Osteoblast (primary cell): ENCODE data around the gene BEGAIN. TPM values are rescaled to one million over a fixed set of nuclear protein-coding genes. Genes with fewer than 3 reads are reported as not detected.

Experiments
- DNase-seq: peaks from one replicate; pipeline ENCODE4 v3.0.0; 2011; ENCODE audit warnings: low spot score, mixed read lengths; ENCODE audit not compliant: insufficient read length; ENCODE audit errors: missing footprints
- H2AFZ ChIP-seq: 2 replicates; pipeline ENCODE4 v1.6.0; 2011; ENCODE audit warnings: mild to moderate bottlenecking, low read length
- H3K27ac ChIP-seq: 2 replicates; pipeline ENCODE4 v1.5.1; 2011; ENCODE audit warnings: mild to moderate bottlenecking, low read depth, low read length, moderate library complexity
- H3K27me3 ChIP-seq: 2 replicates; pipeline ENCODE4 v1.6.0; 2012; ENCODE audit warnings: mild to moderate bottlenecking, control low read depth, inconsistent platforms, low read length, moderate library complexity; ENCODE audit not compliant: insufficient read depth
- H3K36me3 ChIP-seq: 2 replicates; pipeline ENCODE4 v1.5.1; 2011; ENCODE audit warnings: mild to moderate bottlenecking, low read length, control low read depth, moderate library complexity; ENCODE audit not compliant: insufficient read depth
- H3K4me1 ChIP-seq: 2 replicates; pipeline ENCODE4 v1.5.1; 2011; ENCODE audit warnings: mild to moderate bottlenecking, low read length, control low read depth, moderate library complexity; ENCODE audit not compliant: insufficient read depth
- H3K4me2 ChIP-seq: 2 replicates; pipeline ENCODE4 v1.6.0; 2011; ENCODE audit warnings: mild to moderate bottlenecking, low read length; ENCODE audit not compliant: insufficient read depth
- H3K4me3 ChIP-seq: fragments of 200-600 bp; sonication (generic); 3 replicates; pipeline ENCODE4 v1.5.1; 2012; ENCODE audit warnings: mild to moderate bottlenecking, low read length, inconsistent platforms; ENCODE audit not compliant: insufficient read depth
- H3K79me2 ChIP-seq: 2 replicates; pipeline ENCODE4 v1.6.0; 2012; ENCODE audit warnings: mild to moderate bottlenecking, low read length, control low read depth, inconsistent platforms; ENCODE audit not compliant: insufficient read depth
- H3K9me3 ChIP-seq: 2 replicates; pipeline ENCODE4 v1.5.1; 2011; ENCODE audit warnings: low read depth, low read length, control low read depth
- H4K20me1 ChIP-seq: 2 replicates; pipeline ENCODE4 v1.6.0; 2012; ENCODE audit warnings: mild to moderate bottlenecking, low read length, control low read depth; ENCODE audit not compliant: insufficient read depth
- total RNA-seq: library from RNA; depleted of rRNA; stranded (reverse); fragments of >200 nt; gene quantifications from 2 replicates; pipeline ENCODE4 v1.2.3, GENCODE V29; 2012
- TF ChIP-seq, protein P1 (sequence below): IDR thresholded peaks from 2 replicates; pipeline ENCODE4 v1.5.1; 2011; ENCODE audit warnings: mild to moderate bottlenecking, low read depth, low read length, moderate library complexity; ENCODE audit errors: extremely low read depth

The BEGAIN gene
- total RNA-seq, 1 donor, result 1.1 TPM

DNA sequence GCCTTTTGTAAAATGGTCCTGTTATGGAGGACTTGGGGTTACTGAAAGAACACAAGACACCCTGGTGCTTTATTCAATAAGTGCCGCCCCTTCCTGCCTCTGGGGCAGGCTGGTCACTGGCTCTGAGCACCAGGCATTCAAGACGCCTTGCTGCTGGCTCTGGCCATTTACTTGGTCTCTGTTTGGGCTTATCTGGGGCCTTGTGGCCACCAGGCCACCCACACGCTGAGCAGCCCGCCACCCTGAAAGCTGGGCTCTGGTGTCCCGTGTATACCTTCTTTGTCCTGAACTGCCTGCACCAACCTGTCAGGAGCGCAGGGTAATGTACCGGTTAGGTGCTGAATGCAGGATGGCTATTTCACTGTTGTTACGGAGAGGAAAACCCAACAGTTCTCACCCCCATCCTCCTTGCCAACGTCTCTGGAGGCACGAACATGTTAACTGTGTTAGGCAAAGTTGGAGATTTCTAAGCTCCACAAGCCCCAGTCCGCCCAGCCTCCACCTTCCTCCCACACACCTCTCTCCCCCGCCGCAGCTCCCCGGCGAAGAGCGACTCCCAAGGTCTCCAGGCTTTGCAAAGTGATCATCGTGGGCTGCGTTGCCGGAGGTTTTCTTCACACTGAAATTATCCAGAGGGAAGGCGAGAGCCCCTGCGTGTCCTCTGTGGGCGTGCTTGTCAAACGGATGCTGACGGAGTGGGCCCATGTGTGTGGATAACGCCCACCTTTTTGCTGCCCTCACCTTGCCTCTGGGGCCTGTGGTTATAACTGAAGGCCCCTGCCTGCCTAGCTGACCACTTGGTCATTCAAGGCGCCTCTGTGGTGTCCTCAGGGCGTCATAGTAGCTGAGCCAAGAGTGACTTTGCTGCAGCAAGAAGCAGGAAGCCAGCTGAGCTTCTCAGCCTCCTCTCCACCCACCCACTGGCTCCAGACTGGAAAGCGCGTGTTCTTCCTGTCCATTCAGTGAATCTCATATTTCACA lies 18.8 kb upstream of the BEGAIN start:
- peak; percentile 82 for DNase-seq
- no peak overlapping the region for H3K27ac ChIP-seq
- H3K79me2 ChIP-seq, result no peaks in the 10 kb centered on the region
- no peaks in the 10 kb centered on the region for H4K20me1 ChIP-seq
- H3K27me3 ChIP-seq, result peaks cover 27% of the 10 kb centered on the region
- no peaks in the 10 kb centered on the region for H3K9me3 ChIP-seq
- H2AFZ ChIP-seq, result no peak overlapping the region
- no peaks in the 10 kb centered on the region for H3K36me3 ChIP-seq
- H3K4me1 ChIP-seq, result no peaks in the 10 kb centered on the region
- H3K4me2 ChIP-seq, result no peak overlapping the region
- no peak overlapping the region for H3K4me3 ChIP-seq
- TF ChIP-seq, protein P1, sequence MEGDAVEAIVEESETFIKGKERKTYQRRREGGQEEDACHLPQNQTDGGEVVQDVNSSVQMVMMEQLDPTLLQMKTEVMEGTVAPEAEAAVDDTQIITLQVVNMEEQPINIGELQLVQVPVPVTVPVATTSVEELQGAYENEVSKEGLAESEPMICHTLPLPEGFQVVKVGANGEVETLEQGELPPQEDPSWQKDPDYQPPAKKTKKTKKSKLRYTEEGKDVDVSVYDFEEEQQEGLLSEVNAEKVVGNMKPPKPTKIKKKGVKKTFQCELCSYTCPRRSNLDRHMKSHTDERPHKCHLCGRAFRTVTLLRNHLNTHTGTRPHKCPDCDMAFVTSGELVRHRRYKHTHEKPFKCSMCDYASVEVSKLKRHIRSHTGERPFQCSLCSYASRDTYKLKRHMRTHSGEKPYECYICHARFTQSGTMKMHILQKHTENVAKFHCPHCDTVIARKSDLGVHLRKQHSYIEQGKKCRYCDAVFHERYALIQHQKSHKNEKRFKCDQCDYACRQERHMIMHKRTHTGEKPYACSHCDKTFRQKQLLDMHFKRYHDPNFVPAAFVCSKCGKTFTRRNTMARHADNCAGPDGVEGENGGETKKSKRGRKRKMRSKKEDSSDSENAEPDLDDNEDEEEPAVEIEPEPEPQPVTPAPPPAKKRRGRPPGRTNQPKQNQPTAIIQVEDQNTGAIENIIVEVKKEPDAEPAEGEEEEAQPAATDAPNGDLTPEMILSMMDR, result no peak

DNA sequence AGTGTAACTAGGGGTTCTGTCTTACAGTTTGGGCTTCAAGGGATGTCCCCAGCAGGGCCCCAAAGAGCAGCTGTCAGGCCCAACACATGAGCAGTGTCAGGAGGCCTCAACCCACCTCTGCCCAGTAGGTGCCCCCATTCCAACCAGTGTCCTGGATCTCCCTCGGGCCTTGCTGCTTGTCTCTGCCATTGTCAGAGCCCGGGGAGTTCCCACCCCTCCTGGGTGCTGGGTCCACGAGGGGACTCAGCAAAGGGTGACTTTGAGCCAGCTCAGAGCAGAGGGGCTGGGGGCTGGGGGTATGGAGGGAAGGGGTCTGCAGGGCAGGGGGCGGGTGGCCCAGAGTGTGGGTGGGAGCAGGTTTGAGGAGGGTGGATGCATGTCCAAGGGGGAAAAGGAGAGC lies 18.0 kb upstream of the BEGAIN start:
- peak; percentile 44 for DNase-seq
- Histone ChIP-seq H3K4me1 (no peaks in the 10 kb centered on the region), H3K27me3 (peaks cover 31% of the 10 kb centered on the region), H3K4me2 (no peak overlapping the region), H3K4me3 (no peak overlapping the region), H4K20me1 (no peaks in the 10 kb centered on the region), H3K36me3 (no peaks in the 10 kb centered on the region), H2AFZ (no peak overlapping the region), H3K9me3 (no peaks in the 10 kb centered on the region), H3K79me2 (no peaks in the 10 kb centered on the region), H3K27ac (no peak overlapping the region)
- TF ChIP-seq, protein P1, result no peak

DNA sequence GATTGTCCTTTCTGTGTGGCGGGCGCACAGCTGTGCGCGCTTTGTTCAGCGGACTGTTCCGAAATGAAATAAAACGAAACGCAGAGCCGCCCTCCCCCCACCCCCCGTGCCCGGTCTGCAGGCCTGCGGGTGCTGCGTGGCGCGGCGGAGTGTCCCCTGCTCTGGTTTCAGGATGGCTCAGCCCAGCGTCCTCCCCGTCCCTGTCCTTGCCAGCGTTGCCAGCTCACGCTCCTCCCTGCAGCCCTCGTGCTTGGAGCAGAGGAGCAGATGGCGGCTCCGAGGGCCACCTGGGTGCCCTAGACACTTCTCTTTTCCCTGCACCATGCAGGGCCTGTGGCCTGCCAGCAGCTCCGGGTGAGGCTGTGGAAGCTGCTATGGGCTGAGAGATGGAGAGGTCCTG lies 17.5 kb upstream of the BEGAIN start:
- DNase-seq, result no peak
- no peak overlapping the region for H3K27ac ChIP-seq

DNA sequence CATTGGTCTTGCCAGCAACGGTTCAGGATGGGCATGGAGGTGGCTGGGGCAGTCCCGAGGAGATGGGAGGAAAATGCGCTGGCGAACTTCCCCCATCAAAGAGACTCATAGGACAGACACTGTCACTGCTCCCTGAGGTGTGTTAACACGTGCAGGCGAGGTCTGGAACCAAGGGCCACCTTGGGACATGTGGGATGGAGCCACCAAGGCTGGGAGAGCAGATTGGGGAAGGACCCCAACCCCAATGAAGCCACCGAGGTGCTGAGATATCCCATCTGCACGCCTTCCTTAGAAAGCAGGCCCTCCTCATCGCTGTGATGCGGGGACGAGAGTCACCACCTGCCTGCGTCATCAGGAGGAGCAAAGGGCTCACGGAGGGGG lies 16.9 kb upstream of the BEGAIN start:
- no peak overlapping the region for H3K4me2 ChIP-seq
- H3K27me3 ChIP-seq, result peaks cover 42% of the 10 kb centered on the region
- TF ChIP-seq, protein P1, result no peak

More for the DNA sequence above, 17.5 kb upstream of the BEGAIN start:
- Histone ChIP-seq H4K20me1 (no peaks in the 10 kb centered on the region), H3K4me2 (no peak overlapping the region), H3K79me2 (no peaks in the 10 kb centered on the region), H3K4me3 (no peak overlapping the region), H3K27me3 (peaks cover 36% of the 10 kb centered on the region), H3K9me3 (no peaks in the 10 kb centered on the region), H3K36me3 (no peaks in the 10 kb centered on the region), H2AFZ (no peak overlapping the region), H3K4me1 (no peaks in the 10 kb centered on the region)
- TF ChIP-seq, protein P1, result no peak

More for the DNA sequence above, 16.9 kb upstream of the BEGAIN start:
- H4K20me1 ChIP-seq, result no peaks in the 10 kb centered on the region
- no peaks in the 10 kb centered on the region for H3K4me1 ChIP-seq
- DNase-seq, result peak; percentile 41
- H3K36me3 ChIP-seq, result no peaks in the 10 kb centered on the region
- H2AFZ ChIP-seq, result no peak overlapping the region
- H3K4me3 ChIP-seq, result no peak overlapping the region
- no peaks in the 10 kb centered on the region for H3K9me3 ChIP-seq
- H3K27ac ChIP-seq, result no peak overlapping the region
- no peaks in the 10 kb centered on the region for H3K79me2 ChIP-seq
